Right cardiac atrium (tissue), 5 donors: ENCODE results near the gene PPP1R12B. TPM values are rescaled to one million over a fixed set of nuclear protein-coding genes. Genes with fewer than 3 reads are reported as not detected.

Source experiments
- ATAC-seq, 2 donors: fragments of 200-7000 bp; cut with Tn5 transposase; one replicate each; pipeline versions ENCODE4 v1.8.0 to v1.9.1; 2020; ENCODE audit warnings: moderate library complexity in 2 of 2, mild to moderate bottlenecking in 1 of 2
- DNase-seq, 3 donors: peaks; one replicate each; pipeline ENCODE4 v3.0.0-alpha.2; 2020
- H3K27ac ChIP-seq: one replicate; pipeline ENCODE4 v1.5.1; 2013; ENCODE audit warnings: mild to moderate bottlenecking, low read length, control low read depth, moderate library complexity
- H3K27me3 ChIP-seq: one replicate; pipeline ENCODE4 v1.6.1; 2013; ENCODE audit not compliant: control insufficient read depth, insufficient read depth
- H3K4me1 ChIP-seq: one replicate; pipeline ENCODE4 v1.6.1; 2013; ENCODE audit warnings: low read length; ENCODE audit not compliant: control insufficient read depth, insufficient read depth
- H3K4me3 ChIP-seq: one replicate; pipeline ENCODE4 v1.5.1; 2013; ENCODE audit warnings: low read length, control low read depth
- H3K9me3 ChIP-seq: one replicate; pipeline ENCODE4 v1.6.1; 2013; ENCODE audit warnings: low read length; ENCODE audit not compliant: control insufficient read depth
- WGBS: extraction: QIAGEN DNeasy Blood & Tissue Kit; methylation state at CpG from one replicate; pipeline ENCODE4 v1.1.7; 2013; 5-methylcytosine and 5-hydroxymethylcytosine counted together
- intact Hi-C, 4 donors: fragments of 100-400 bp; cut with DNase I; formaldehyde crosslinking; loops; one replicate each; pipeline versions ENCODE4 v1.11.0 to v1.14.0; 2022 to 2023
- polyA plus RNA-seq: library from polyadenylated mRNA; stranded (reverse); fragments of 200-250 nt; gene quantifications from one replicate; pipeline ENCODE4 v1.2.3, GENCODE V29; 2013
- total RNA-seq, 4 donors: library from RNA; stranded (reverse); fragmentation: NEBNext Ultra II Directional; extraction: Animal tissue kit (Norgen Biotek cat#: 25700); gene quantifications; one replicate each; pipeline ENCODE4 v1.2.1, GENCODE V29; 2021
- donor health status: healthy with polysubstance abuse.
- donor health status: DM: no; HTN: yes; CAD: no.
- donor health status: DM: no; HTN: no; CAD: no.
- donor health status: DM: no; HTN: yes; CAD: no; lungs with severe emphysema.
- donor health status: DM: yes; HTN: yes; CAD: no.

PPP1R12B gene
- total and polyA plus RNA-seq, 5 donors, result 182 to 741 (median 592) TPM

DNA sequence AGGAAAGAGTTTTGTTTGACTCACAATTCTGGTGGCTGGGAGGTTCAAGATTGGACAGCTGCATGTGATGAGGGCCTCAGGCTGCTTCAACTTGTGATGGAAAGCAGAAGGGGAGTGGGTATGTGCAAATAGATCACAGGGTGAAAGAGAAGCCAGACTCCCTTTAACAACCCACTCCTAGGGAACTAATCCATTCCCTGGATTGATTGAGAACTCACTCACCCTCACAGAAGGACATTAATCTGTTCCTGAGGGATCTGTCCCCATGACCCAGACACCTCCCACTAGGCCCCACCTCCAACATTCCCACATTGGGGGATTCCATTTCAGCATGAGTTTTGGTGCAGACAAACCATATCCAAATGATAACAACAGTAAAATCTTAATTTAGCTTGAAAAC lies 32.3 kb upstream of the PPP1R12B start:
- intact Hi-C loops, result loop anchor here in 1 of 4 donors (5.0 to 10.0 kb wide), 2 partner anchors 129 to 399 kb away; partner anchors contain the start of gene SYT2
- H3K27me3 ChIP-seq, result no peaks in the 10 kb centered on the region
- ATAC-seq (no peak), DNase-seq (no peak)
- H3K27ac ChIP-seq, result no peak overlapping the region
- H3K9me3 ChIP-seq, result no peaks in the 10 kb centered on the region
- no peak overlapping the region for H3K4me3 ChIP-seq
- H3K4me1 ChIP-seq, result peaks cover 5% of the 10 kb centered on the region

DNA sequence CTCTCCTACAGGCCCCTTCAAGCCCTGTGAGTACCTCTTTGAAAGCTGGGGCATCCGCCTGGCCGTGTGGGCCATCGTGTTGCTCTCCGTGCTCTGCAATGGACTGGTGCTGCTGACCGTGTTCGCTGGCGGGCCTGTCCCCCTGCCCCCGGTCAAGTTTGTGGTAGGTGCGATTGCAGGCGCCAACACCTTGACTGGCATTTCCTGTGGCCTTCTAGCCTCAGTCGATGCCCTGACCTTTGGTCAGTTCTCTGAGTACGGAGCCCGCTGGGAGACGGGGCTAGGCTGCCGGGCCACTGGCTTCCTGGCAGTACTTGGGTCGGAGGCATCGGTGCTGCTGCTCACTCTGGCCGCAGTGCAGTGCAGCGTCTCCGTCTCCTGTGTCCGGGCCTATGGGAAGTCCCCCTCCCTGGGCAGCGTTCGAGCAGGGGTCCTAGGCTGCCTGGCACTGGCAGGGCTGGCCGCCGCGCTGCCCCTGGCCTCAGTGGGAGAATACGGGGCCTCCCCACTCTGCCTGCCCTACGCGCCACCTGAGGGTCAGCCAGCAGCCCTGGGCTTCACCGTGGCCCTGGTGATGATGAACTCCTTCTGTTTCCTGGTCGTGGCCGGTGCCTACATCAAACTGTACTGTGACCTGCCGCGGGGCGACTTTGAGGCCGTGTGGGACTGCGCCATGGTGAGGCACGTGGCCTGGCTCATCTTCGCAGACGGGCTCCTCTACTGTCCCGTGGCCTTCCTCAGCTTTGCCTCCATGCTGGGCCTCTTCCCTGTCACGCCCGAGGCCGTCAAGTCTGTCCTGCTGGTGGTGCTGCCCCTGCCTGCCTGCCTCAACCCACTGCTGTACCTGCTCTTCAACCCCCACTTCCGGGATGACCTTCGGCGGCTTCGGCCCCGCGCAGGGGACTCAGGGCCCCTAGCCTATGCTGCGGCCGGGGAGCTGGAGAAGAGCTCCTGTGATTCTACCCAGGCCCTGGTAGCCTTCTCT lies 30.3 kb upstream of the PPP1R12B start:
- ATAC-seq (no peak), DNase-seq (no peak)
- H3K9me3 ChIP-seq, result no peaks in the 10 kb centered on the region
- 86% methylated on average over 52 of the region's 52 CpGs for WGBS
- H3K4me3 ChIP-seq, result no peak overlapping the region
- no peaks in the 10 kb centered on the region for H3K4me1 ChIP-seq
- no peak overlapping the region for H3K27ac ChIP-seq
- intact Hi-C loops, result loop anchor here in 1 of 4 donors (5.0 to 10.0 kb wide), 2 partner anchors 131 to 397 kb away; partner anchors contain the start of gene SYT2
- no peaks in the 10 kb centered on the region for H3K27me3 ChIP-seq

DNA sequence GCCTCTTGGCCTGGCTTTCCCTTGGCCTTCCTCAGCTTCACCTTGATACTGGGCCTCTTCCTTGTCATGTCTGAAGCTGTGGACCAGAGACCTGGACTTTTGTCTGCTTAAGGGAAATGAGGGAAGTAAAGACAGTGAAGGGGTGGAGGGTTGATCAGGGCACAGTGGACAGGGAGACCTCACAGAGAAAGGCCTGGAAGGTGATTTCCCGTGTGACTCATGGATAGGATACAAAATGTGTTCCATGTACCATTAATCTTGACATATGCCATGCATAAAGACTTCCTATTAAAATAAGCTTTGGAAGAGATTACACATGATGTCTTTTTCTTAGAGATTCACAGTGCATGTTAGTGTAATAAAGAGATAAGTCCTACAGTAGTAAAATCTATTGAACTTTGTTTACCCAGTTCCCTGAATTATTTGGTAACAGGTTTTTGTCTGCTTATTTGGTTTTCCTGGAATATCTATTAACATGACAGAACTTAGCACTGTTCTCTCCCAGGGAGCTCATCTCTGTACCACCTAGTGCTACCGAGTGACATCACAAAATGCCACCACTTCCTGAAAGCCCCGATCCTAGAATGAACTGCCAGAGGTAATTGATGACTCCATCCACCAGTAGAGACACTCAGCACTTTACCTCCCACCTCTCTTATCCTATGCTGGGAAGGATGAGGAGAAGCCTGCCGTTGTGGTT lies 29.0 kb upstream of the PPP1R12B start:
- no peaks in the 10 kb centered on the region for H3K4me1 ChIP-seq
- DNase-seq (no peak), ATAC-seq (no peak)
- 58% methylated on average over 4 of the region's 4 CpGs for WGBS
- no peaks in the 10 kb centered on the region for H3K9me3 ChIP-seq
- H3K27me3 ChIP-seq, result no peaks in the 10 kb centered on the region
- no peak overlapping the region for H3K4me3 ChIP-seq
- intact Hi-C loops, result loop anchor here in 3 of 4 donors (5.0 to 10.0 kb wide), 2 partner anchors 132 to 395 kb away; partner anchors contain the start of gene SYT2 (in 2 of the 3)
- H3K27ac ChIP-seq, result no peak overlapping the region

DNA sequence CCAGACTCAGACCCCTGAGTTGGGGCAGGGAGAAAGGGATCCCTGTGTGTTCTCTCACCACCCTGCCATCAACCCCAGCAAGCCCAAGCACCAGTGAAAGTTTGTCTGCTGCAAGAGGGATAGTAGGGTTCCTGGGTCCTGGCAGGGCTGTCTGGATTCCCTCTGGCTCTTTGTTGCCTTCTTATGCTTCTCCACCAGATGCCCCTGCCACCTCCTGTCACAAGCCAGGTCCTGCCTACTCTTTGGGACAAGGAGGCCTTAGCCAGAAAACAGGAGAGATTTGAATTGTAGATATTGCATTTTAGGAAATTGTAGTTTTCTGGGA lies 28.5 kb upstream of the PPP1R12B start:
- DNase-seq, result no peak
- Histone ChIP-seq H3K27me3 (no peaks in the 10 kb centered on the region), H3K27ac (no peak overlapping the region), H3K4me3 (no peak overlapping the region), H3K4me1 (no peaks in the 10 kb centered on the region), H3K9me3 (no peaks in the 10 kb centered on the region)
- no peak for ATAC-seq
- intact Hi-C loops, result loop anchor here in 2 of 4 donors (5.0 to 10.0 kb wide), 2 partner anchors 133 to 395 kb away; partner anchors contain the start of gene SYT2 (in 1 of the 2)

DNA sequence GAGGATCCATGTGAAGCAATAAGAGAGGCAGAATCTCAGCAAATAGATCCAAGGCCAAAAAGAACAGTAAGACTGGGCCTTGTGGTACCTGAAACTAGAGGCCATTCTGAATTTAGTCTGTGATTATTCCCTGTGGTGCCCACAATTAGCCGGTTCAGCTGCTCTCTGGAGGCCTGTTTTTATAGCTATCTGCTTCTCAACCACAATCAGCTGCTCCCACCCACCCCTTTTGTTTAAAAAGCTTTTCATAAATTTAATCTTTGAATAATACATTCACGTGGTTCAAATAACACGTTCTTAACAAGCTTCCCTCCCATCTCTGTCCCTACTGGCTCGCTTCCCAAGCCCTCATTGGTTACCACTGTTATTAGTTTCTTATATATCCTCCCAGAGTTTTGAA lies 24.8 kb upstream of the PPP1R12B start:
- intact Hi-C loops, result loop anchor here in 2 of 4 donors (5.0 to 10.0 kb wide), 2 partner anchors 136 to 391 kb away; partner anchors contain the start of gene SYT2 (in 1 of the 2)
- Histone ChIP-seq H3K27me3 (no peaks in the 10 kb centered on the region), H3K4me3 (no peak overlapping the region), H3K4me1 (no peaks in the 10 kb centered on the region), H3K9me3 (no peaks in the 10 kb centered on the region), H3K27ac (no peak overlapping the region)
- DNase-seq (no peak), ATAC-seq (no peak)
- 72% methylated on average over 4 of the region's 4 CpGs for WGBS

DNA sequence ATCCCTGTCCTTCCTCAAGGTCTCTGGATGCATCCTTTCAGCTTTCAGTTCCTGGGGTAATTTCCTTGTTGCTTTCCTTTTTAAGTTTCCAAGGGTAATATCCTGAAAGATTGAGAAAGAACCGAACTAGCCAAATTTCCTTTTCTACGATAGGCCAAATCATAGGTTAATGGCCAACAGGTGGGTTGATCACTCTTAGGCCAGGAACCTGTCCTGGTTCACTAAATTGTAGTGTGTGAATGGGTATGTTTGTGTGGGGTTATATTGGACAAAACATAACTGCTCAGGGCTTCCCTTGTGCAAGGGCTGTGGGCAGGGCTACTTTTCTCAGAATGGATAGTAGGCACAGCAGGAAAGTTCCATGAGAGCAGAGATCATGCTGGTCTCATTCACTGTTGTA lies 23.9 kb upstream of the PPP1R12B start:
- Histone ChIP-seq H3K27ac (no peak overlapping the region), H3K9me3 (no peaks in the 10 kb centered on the region), H3K4me3 (no peak overlapping the region), H3K27me3 (no peaks in the 10 kb centered on the region), H3K4me1 (no peaks in the 10 kb centered on the region)
- DNase-seq, result no peak
- no peak for ATAC-seq
- intact Hi-C loops, result loop anchor here in 2 of 4 donors (5.0 to 10.0 kb wide), 2 partner anchors 137 to 390 kb away; partner anchors contain the start of gene SYT2 (in 1 of the 2)
- WGBS, result 87% methylated on average over 2 of the region's 2 CpGs

DNA sequence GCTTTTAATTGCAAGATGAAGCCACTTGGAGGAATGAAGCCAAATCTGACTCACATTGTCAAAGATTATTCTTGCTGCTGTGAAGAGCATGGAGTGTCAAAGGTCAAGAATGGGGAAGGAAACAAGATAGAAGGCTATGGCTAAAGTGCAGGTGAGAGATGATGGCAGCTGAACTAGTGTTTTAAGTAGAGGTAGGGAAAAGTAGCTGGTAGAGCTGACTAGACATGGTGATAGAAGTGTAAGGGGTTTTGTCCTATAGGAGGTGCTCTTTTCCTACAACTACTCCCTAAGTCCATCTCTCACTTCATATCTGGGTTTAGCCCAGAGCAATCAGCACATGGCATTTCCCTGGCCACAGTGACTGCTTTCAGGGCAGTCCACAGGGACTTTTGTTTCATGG lies 18.6 kb upstream of the PPP1R12B start:
- peak; percentile 25 to 48 for ATAC-seq
- Histone ChIP-seq H3K4me3 (no peak overlapping the region), H3K4me1 (no peaks in the 10 kb centered on the region), H3K9me3 (no peaks in the 10 kb centered on the region), H3K27ac (no peak overlapping the region), H3K27me3 (no peaks in the 10 kb centered on the region)
- intact Hi-C loops, result loop anchor here in 1 of 4 donors (10.0 kb wide), 1 partner anchor 385 kb away; the partner anchor contains the start of gene SYT2
- DNase-seq, result no peak

DNA sequence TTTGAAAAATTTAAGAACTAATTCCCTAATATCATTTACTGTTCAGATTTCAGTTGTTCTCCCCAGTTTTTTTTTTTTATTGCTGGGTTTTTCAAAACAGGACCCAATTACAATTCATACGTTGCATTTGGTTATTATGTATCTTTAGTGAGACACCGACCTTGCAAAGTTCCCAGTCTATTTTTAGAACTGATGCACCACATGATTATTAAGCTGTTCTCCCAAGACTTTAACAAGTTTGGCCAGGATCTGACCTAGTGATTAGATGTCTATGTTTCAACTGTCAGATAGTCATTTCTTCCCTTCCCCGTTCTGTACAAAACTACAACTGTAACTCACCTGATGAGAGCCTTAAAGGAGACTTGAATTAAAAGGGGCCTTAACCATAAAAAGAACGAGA lies 14.6 kb upstream of the PPP1R12B start:
- Histone ChIP-seq H3K4me1 (no peaks in the 10 kb centered on the region), H3K4me3 (no peak overlapping the region), H3K9me3 (no peaks in the 10 kb centered on the region), H3K27me3 (no peaks in the 10 kb centered on the region), H3K27ac (no peak overlapping the region)
- DNase-seq, result no peak
- intact Hi-C loops, result no loop called here
- 62% methylated on average over 4 of the region's 4 CpGs for WGBS
- no peak for ATAC-seq

DNA sequence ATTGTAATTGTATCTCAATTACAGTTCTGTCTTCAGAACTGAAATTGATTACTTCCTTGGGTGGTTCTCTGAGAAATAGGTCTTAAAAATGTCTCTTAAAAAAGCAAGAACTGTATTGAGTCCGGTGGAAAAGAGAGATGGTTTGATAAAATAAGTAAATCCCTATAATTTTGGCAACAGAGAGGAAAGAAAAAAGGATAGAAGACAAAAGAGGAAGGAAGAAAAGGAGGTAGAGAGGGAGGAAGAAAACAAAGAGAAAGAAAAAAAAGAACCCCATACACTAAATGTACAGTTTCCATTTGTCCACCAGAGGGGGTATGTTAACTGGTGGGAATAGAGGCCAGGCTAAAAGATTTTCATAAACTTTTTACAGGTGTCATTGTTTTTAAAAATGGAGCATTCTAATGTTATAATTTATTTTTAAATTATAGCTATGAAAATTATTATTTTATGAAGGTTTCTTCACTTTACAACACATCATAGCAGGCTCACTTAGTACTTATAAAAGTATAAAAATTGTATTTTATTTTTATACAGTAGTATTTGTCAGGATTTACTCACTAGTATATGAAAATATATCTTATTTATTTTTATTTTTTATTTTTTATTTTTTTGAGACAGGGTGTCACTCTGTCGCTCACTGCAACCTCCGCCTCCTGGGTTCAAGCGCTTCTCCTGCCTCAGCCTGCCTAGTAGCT lies 4.7 kb upstream of the PPP1R12B start:
- no peaks in the 10 kb centered on the region for H3K9me3 ChIP-seq
- no peak overlapping the region for H3K27ac ChIP-seq
- H3K27me3 ChIP-seq, result no peaks in the 10 kb centered on the region
- ATAC-seq, result no peak
- H3K4me3 ChIP-seq, result no peak overlapping the region
- H3K4me1 ChIP-seq, result no peaks in the 10 kb centered on the region
- 68% methylated on average over 4 of the region's 4 CpGs for WGBS
- no peak for DNase-seq
- intact Hi-C loops, result loop anchor here in 3 of 4 donors (10.0 kb wide), 2 partner anchors 251 to 371 kb away; partner anchors contain the start of gene SYT2 (in 2 of the 3)

DNA sequence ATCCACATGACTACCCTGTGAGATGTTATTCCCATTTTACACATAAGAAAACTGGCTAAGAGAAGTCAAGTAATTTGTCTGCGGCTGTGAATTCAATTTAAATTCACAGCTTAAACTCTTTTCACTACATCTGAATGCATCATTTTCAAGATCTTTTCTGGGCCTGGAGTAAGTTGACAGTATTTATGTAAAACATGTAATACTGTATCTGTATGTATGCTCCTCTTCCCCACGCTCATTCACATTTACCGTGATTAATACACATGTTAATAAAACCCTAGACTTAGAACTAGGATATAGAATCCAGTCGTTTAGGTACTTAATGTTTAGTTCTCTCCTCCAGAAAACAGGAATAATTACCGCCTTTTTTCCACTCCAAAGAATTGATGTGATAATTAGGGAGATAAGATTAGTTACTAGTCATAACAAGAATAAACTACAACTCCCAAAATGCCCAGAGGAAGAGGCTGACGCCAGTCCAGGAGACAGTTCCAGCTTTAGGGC lies 442 bp upstream of the PPP1R12B start:
- 47% methylated on average over 6 of the region's 6 CpGs for WGBS
- no peaks in the 10 kb centered on the region for H3K27me3 ChIP-seq
- H3K4me3 ChIP-seq, result no peak overlapping the region
- DNase-seq, result no peak
- H3K27ac ChIP-seq, result no peak overlapping the region
- H3K4me1 ChIP-seq, result no peaks in the 10 kb centered on the region
- H3K9me3 ChIP-seq, result no peaks in the 10 kb centered on the region
- no peak for ATAC-seq
- intact Hi-C loops, result loop anchor here in 3 of 4 donors (10.0 kb wide), 2 partner anchors 247 to 367 kb away; partner anchors contain the start of gene SYT2 (in 2 of the 3)
